Endothelial cell of umbilical vein (primary cell): ENCODE results near the gene KRTAP4-3. TPM values are rescaled to one million over a fixed set of nuclear protein-coding genes. Genes with fewer than 3 reads are reported as not detected.
"Not testable (repeated sequence)": the region's sequence is repeated elsewhere in the genome, so short reads cannot be mapped to it uniquely, and the experiment has no call there.

Experiments
- BruUV-seq: library from RNA; stranded (reverse); fragments of 400-500 nt; replicated peaks from 2 replicates; lab custom pipeline; 2021; lab: Mats Ljungman, UMichigan
- CTCF ChIA-PET: fragments of 300-600, 350-600 bp; sonication (Branson Sonifier 250); formaldehyde crosslinking; loops from one replicate; lab custom pipeline; 2021; ENCODE audit warnings: antibody characterized with exemption, inconsistent platforms; lab: Charles Lee
- POLR2A ChIA-PET: fragments of 300-600, 350-600 bp; sonication (Branson Sonifier 250); formaldehyde crosslinking; loops from one replicate; lab custom pipeline; 2021; ENCODE audit warnings: antibody characterized with exemption, inconsistent platforms; lab: Charles Lee
- DNase-seq: peaks from one replicate; pipeline ENCODE4 v3.0.0-alpha.2; 2011; ENCODE audit warnings: low read depth, low spot score
- FAIRE-seq: peaks from 2 replicates; lab custom pipeline; 2011; peaks lifted over from hg19 to GRCh38; lab: Jason Lieb, UNC
- H2AFZ ChIP-seq: 2 replicates; pipeline ENCODE4 v1.6.0; 2012; ENCODE audit warnings: low read depth, low read length, control low read depth, inconsistent platforms
- H3K27ac ChIP-seq: 2 replicates; pipeline ENCODE4 v1.5.1; 2011; ENCODE audit warnings: low read depth, mild to moderate bottlenecking, control low read depth, low read length, moderate library complexity; ENCODE audit not compliant: insufficient read depth
- H3K27me3 ChIP-seq, 2 experiments: 2 replicates each; pipeline versions ENCODE4 v1.6.0 to v1.6.1; 2011; ENCODE audit warnings: low read length in 2 of 2, mixed read lengths in 1 of 2; ENCODE audit not compliant: control insufficient read depth in 2 of 2, insufficient read depth in 2 of 2
- H3K36me3 ChIP-seq, 2 experiments: 2 replicates in 1 of 2; 3 replicates in 1 of 2; pipeline ENCODE4 v1.5.1; 2011; ENCODE audit warnings: low read length in 2 of 2, mild to moderate bottlenecking in 1 of 2, moderate library complexity in 1 of 2; ENCODE audit not compliant: control insufficient read depth in 2 of 2, insufficient read depth in 2 of 2; ENCODE audit errors: extremely low read depth in 1 of 2
- H3K4me1 ChIP-seq: 3 replicates; pipeline ENCODE4 v1.5.1; 2011; ENCODE audit warnings: mild to moderate bottlenecking, low read length; ENCODE audit not compliant: control insufficient read depth, insufficient read depth; ENCODE audit errors: extremely low read depth
- H3K4me2 ChIP-seq: 2 replicates; pipeline ENCODE4 v1.6.1; 2011; ENCODE audit warnings: low read length, control low read depth, mixed read lengths; ENCODE audit not compliant: insufficient read depth
- H3K4me3 ChIP-seq, 3 experiments: fragments of 200-600 bp in 1 of 3; sonication (generic), shearing (Covaris generic) in 1 of 3; replicated peaks in 1 of 3; 2 replicates each; pipeline ENCODE4 v1.5.1; 2011 to 2016; ENCODE audit warnings: control low read depth in 3 of 3, low read length in 3 of 3, mild to moderate bottlenecking in 2 of 3, inconsistent platforms in 1 of 3, low read depth in 1 of 3, moderate library complexity in 1 of 3; ENCODE audit not compliant: insufficient read depth in 1 of 3
- H3K79me2 ChIP-seq: 2 replicates; pipeline ENCODE4 v1.6.0; 2012; ENCODE audit warnings: low read length, inconsistent platforms; ENCODE audit not compliant: control insufficient read depth, insufficient read depth
- H3K9ac ChIP-seq: replicated peaks from 2 replicates; pipeline ENCODE3; 2011; ENCODE audit warnings: low read length, control low read depth; ENCODE audit not compliant: insufficient read depth; ENCODE audit errors: extremely low read depth
- H3K9me1 ChIP-seq: replicated peaks from 3 replicates; pipeline ENCODE4 v1.6.0; 2011; ENCODE audit warnings: mild to moderate bottlenecking, low read length; ENCODE audit not compliant: control insufficient read depth, insufficient read depth; ENCODE audit errors: extremely low read depth
- H3K9me3 ChIP-seq: replicated peaks from 2 replicates; pipeline ENCODE4 v1.5.1; 2012; ENCODE audit warnings: low read length, inconsistent platforms; ENCODE audit not compliant: control insufficient read depth, insufficient read depth
- H4K20me1 ChIP-seq: replicated peaks from 2 replicates; pipeline ENCODE3; 2011; ENCODE audit warnings: mild to moderate bottlenecking, low read length; ENCODE audit not compliant: control insufficient read depth, insufficient read depth; ENCODE audit errors: extremely low read depth
- EZH2 ChIP-seq: IDR thresholded peaks from 2 replicates; pipeline ENCODE4 v1.6.1; 2012; ENCODE audit warnings: borderline replicate concordance, low read depth, mild to moderate bottlenecking, moderate library complexity, low read length, inconsistent platforms; ENCODE audit not compliant: severe bottlenecking
- JUN ChIP-seq: IDR thresholded peaks from 2 replicates; pipeline ENCODE4 v1.6.1; 2011; ENCODE audit warnings: borderline replicate concordance, low read depth; ENCODE audit not compliant: insufficient read length, insufficient read depth
- dilution Hi-C: fragments of 300-500 bp; cut with MboI; formaldehyde crosslinking; loops from one replicate; pipeline ENCODE4 v1.15.0; 2019; ENCODE audit warnings: low sequenced_read_pairs; ENCODE audit not compliant: extremely low pct_ligation_motif_present
- intact Hi-C: fragments of 100-400 bp; cut with micrococcal nuclease; formaldehyde crosslinking; loops from one replicate; pipeline ENCODE4 v1.10.0; 2022
- polyA plus RNA-seq, 4 experiments: library from polyadenylated mRNA; depleted of rRNA in 3 of 4; stranded (reverse) in 3 of 4; unstranded in 1 of 4; fragments of >200 nt; gene quantifications; 2 replicates each; pipeline versions ENCODE4 v1.2.1 to v1.2.3, GENCODE V29; 2011 to 2012; ENCODE audit warnings: missing spikeins in 1 of 4
- total RNA-seq: library from RNA; stranded (reverse); gene quantifications from 2 replicates; pipeline ENCODE4 v1.2.3, GENCODE V29; 2021

KRTAP4-3 gene
- total and polyA plus RNA-seq, 2 donors (not counting 3 experiments of a cell fraction or from before 2014, with no cell fraction given) = not detected

GRCh38 chr17:41140360-41141131, 27.5 kb downstream of the KRTAP4-3 start, which contains the start of gene KRTAP4-6:
Gene KRTAP4-6 (minus strand): TSS chr17:41140544. CDS start chr17:41140487, 57 bp downstream.
- CTCF ChIA-PET = no interaction called here
- H3K9me1 ChIP-seq = no peaks in the 10 kb centered on the region
- dilution Hi-C loops = no loop called here
- H3K27ac ChIP-seq = no peak within 1 kb of the TSS
- H3K4me1 ChIP-seq = no peaks in the 10 kb centered on the region
- H3K4me2 ChIP-seq = no peak within 1 kb of the TSS
- intact Hi-C loops = no loop called here
- H4K20me1 ChIP-seq = no peaks in the 10 kb centered on the region
- FAIRE-seq (no peak), DNase-seq (no peak)
- no peak within 1 kb of the TSS for H2AFZ ChIP-seq
- no peaks in the 10 kb centered on the region for H3K79me2 ChIP-seq
- H3K4me3 ChIP-seq = no peak within 1 kb of the TSS
- BruUV-seq = no TSS peak
- no peak for TF ChIP-seq EZH2
- TF ChIP-seq JUN = no peak
- POLR2A ChIA-PET = no interaction called here
- H3K36me3 ChIP-seq = no peaks in the 10 kb centered on the region
- H3K27me3 ChIP-seq = no peaks in the 10 kb centered on the region
- no peak within 1 kb of the TSS for H3K9ac ChIP-seq
- H3K9me3 ChIP-seq = no peaks in the 10 kb centered on the region

GRCh38 chr17:41139865-41140264, 28.2 kb downstream of the KRTAP4-3 start:
- POLR2A ChIA-PET, CTCF ChIA-PET, H3K4me2 ChIP-seq, FAIRE-seq, H3K9me1 ChIP-seq, DNase-seq, H3K36me3 ChIP-seq, H3K79me2 ChIP-seq, dilution Hi-C loops, H3K9ac ChIP-seq, H3K4me3 ChIP-seq, H4K20me1 ChIP-seq, H3K27me3 ChIP-seq, BruUV-seq, H2AFZ ChIP-seq, intact Hi-C loops, H3K4me1 ChIP-seq, H3K9me3 ChIP-seq, H3K27ac ChIP-seq: not testable (repeated sequence)
